Vagina (tissue), 2 donors: Measurements from ENCODE around the gene WASHC4.

Experiments used
- CTCF ChIP-seq, 3 experiments: fragments of 450-650 bp in 2 of 3; fragments of 200-600 bp in 1 of 3; sonication (generic) in 1 of 3; IDR thresholded peaks; one replicate each; pipeline ENCODE4 v1.5.1; 2017 to 2019; ENCODE audit warnings: antibody characterized with exemption in 3 of 3, mild to moderate bottlenecking in 2 of 3, moderate library complexity in 2 of 3
- POLR2A ChIP-seq, 2 donors: fragments of 450-650 bp; IDR thresholded peaks; one replicate each; pipeline ENCODE4 v1.6.1; 2017; ENCODE audit warnings: antibody characterized with exemption in 2 of 2, mild to moderate bottlenecking in 2 of 2, moderate library complexity in 2 of 2
- POLR2AphosphoS5 ChIP-seq, 2 donors: sonication (generic); formaldehyde crosslinking; IDR thresholded peaks; one replicate each; pipeline ENCODE4 v1.9.0; 2017; ENCODE audit warnings: antibody characterized with exemption in 2 of 2, mild to moderate bottlenecking in 2 of 2, low read depth in 1 of 2; ENCODE audit not compliant: insufficient read depth in 1 of 2

- TF ChIP-seq CTCF (IDR thresholded peaks at IDR 0.05) (no peak), POLR2A (IDR thresholded peaks at IDR 0.05) (no peak), POLR2AphosphoS5 (IDR thresholded peaks at IDR 0.05; ENCODE audit: insufficient read depth in 1 of 2, low read depth in 1 of 2) (no peak)
These were observed 9.4 kb downstream of the WASHC4 start for GRCh38 chr12:105116969-105117368.
